ENCODE measurements around the gene DUSP8.
A peak's percentile ranks its signal among the peaks of the same experiment; 100 is the strongest.

DUSP8 gene

GRCh38 chr11:1547467-1548098 lies 24.5 kb downstream of the DUSP8 start:
- TF ChIP-seq ZFP3 (CRISPR knock-in tag; IDR thresholded peaks at IDR 0.05): no peak
- TF ChIP-seq ZNF8 (CRISPR knock-in tag; IDR thresholded peaks at IDR 0.05): no peak
- TF ChIP-seq ESRRG (CRISPR knock-in tag; IDR thresholded peaks at IDR 0.05): no peak
- TF ChIP-seq RARB (CRISPR knock-in tag; IDR thresholded peaks at IDR 0.05): no peak
- no peak for TF ChIP-seq OSR1 (CRISPR knock-in tag; IDR thresholded peaks at IDR 0.05)
- TF ChIP-seq TSHZ2 (CRISPR knock-in tag; IDR thresholded peaks at IDR 0.05): no peak
- TF ChIP-seq ZFP30 (CRISPR knock-in tag; IDR thresholded peaks at IDR 0.05): no peak
- TF ChIP-seq ZC3H10 (CRISPR knock-in tag; IDR thresholded peaks at IDR 0.05): no peak
- no peak for TF ChIP-seq BACH2 (CRISPR knock-in tag; IDR thresholded peaks at IDR 0.05; ENCODE audit: borderline replicate concordance)
- no peak for TF ChIP-seq PATZ1 (CRISPR knock-in tag; IDR thresholded peaks at IDR 0.05; ENCODE audit: borderline replicate concordance)
- no peak for ATAC-seq

- peak; percentile 79 for ATAC-seq
- TF ChIP-seq ESRRG (CRISPR knock-in tag; IDR thresholded peaks at IDR 0.05): no peak
- TF ChIP-seq PATZ1 (CRISPR knock-in tag; IDR thresholded peaks at IDR 0.05; ENCODE audit: borderline replicate concordance): no peak
- no peak for TF ChIP-seq POU6F1 (CRISPR knock-in tag; IDR thresholded peaks at IDR 0.05; ENCODE audit: borderline replicate concordance, low read depth)
- TF ChIP-seq ZNF8 (CRISPR knock-in tag; IDR thresholded peaks at IDR 0.05): no peak
- TF ChIP-seq ZFP30 (CRISPR knock-in tag; IDR thresholded peaks at IDR 0.05): no peak
- TF ChIP-seq ZC3H10 (CRISPR knock-in tag; IDR thresholded peaks at IDR 0.05): no peak
- TF ChIP-seq GLIS3 (CRISPR knock-in tag; IDR thresholded peaks at IDR 0.05): no peak
- TF ChIP-seq CREB5 (CRISPR knock-in tag; IDR thresholded peaks at IDR 0.05; ENCODE audit: low read depth): no peak
- TF ChIP-seq SNAI2 (CRISPR knock-in tag; IDR thresholded peaks at IDR 0.05): no peak
These were observed 25.3 kb downstream of the DUSP8 start for GRCh38 chr11:1546536-1547466.

GRCh38 chr11:1546077-1546535 lies 26.0 kb downstream of the DUSP8 start:
- no peak for ATAC-seq
- no peak for TF ChIP-seq PATZ1 (CRISPR knock-in tag; IDR thresholded peaks at IDR 0.05; ENCODE audit: borderline replicate concordance)
- no peak for TF ChIP-seq ARNTL (CRISPR knock-in tag; IDR thresholded peaks at IDR 0.05; ENCODE audit: borderline replicate concordance, low read depth)
- no peak for TF ChIP-seq ZFP3 (CRISPR knock-in tag; IDR thresholded peaks at IDR 0.05)
- TF ChIP-seq CSDC2 (CRISPR knock-in tag; IDR thresholded peaks at IDR 0.05): no peak
- TF ChIP-seq TOX (CRISPR knock-in tag; IDR thresholded peaks at IDR 0.05; ENCODE audit: borderline replicate concordance): no peak
- TF ChIP-seq ZFP30 (CRISPR knock-in tag; IDR thresholded peaks at IDR 0.05): no peak
- no peak for TF ChIP-seq POU6F1 (CRISPR knock-in tag; IDR thresholded peaks at IDR 0.05; ENCODE audit: borderline replicate concordance, low read depth)
- no peak for TF ChIP-seq CSRNP3 (CRISPR knock-in tag; IDR thresholded peaks at IDR 0.05)
- no peak for TF ChIP-seq RARB (CRISPR knock-in tag; IDR thresholded peaks at IDR 0.05)
- TF ChIP-seq SNAI2 (CRISPR knock-in tag; IDR thresholded peaks at IDR 0.05): no peak
- no peak for TF ChIP-seq GLIS3 (CRISPR knock-in tag; IDR thresholded peaks at IDR 0.05)
- TF ChIP-seq PPARA (CRISPR knock-in tag; IDR thresholded peaks at IDR 0.05; ENCODE audit: borderline replicate concordance): no peak
- no peak for TF ChIP-seq ISL1 (CRISPR knock-in tag; IDR thresholded peaks at IDR 0.05)

Data from SK-N-SH treated with all-trans-retinoic acid at 6 μM for 48 hours (cell line).